ENCODE measurements around the gene ADAM30.

DNA sequence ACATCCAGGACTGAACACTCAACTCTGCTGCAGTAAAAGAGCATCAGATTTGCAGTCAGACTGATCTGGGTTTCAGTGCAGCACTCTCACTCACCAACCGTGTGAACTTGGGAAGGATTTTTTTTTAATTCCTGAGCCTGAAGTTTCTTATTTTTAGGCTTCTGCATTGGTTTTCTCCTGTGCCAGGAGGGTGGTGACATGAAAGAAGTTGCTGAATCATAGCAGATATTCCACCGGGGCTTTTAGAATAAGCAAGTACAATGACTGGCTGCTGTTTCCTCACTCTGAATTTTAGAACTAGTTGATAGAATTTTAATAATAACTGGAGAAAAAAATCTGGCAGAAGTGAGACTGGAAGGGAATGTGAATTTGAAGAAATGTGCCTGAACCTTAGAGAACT is 11.6 kb downstream of the ADAM30 start:
- TF ChIP-seq, protein P1, sequence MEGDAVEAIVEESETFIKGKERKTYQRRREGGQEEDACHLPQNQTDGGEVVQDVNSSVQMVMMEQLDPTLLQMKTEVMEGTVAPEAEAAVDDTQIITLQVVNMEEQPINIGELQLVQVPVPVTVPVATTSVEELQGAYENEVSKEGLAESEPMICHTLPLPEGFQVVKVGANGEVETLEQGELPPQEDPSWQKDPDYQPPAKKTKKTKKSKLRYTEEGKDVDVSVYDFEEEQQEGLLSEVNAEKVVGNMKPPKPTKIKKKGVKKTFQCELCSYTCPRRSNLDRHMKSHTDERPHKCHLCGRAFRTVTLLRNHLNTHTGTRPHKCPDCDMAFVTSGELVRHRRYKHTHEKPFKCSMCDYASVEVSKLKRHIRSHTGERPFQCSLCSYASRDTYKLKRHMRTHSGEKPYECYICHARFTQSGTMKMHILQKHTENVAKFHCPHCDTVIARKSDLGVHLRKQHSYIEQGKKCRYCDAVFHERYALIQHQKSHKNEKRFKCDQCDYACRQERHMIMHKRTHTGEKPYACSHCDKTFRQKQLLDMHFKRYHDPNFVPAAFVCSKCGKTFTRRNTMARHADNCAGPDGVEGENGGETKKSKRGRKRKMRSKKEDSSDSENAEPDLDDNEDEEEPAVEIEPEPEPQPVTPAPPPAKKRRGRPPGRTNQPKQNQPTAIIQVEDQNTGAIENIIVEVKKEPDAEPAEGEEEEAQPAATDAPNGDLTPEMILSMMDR (IDR thresholded peaks at IDR 0.05), result no peak
- TF ChIP-seq POLR2A (IDR thresholded peaks at IDR 0.05), result no peak
